Neural cell (in vitro differentiated cells): ENCODE measurements around the gene FOXF2. TPM values are rescaled to one million over a fixed set of nuclear protein-coding genes. Genes with fewer than 3 reads are reported as not detected.

ENCODE experiments used
- H2AFZ ChIP-seq: fragments of 200-600, 300-800 bp; sonication (generic), shearing (Covaris generic); 2 replicates; pipeline ENCODE4 v1.6.0; 2014; ENCODE audit warnings: low read depth, mild to moderate bottlenecking, antibody characterized with exemption, low read length, moderate library complexity
- H3F3A ChIP-seq: fragments of 200-600 bp; shearing (Covaris generic); 2 replicates; pipeline ENCODE4 v1.6.1; 2016; ENCODE audit warnings: mild to moderate bottlenecking, moderate library complexity, mixed read lengths, antibody characterized with exemption, low read length; ENCODE audit not compliant: insufficient read depth, poor library complexity, severe bottlenecking
- H3K27ac ChIP-seq: fragments of 200-600, 300-800 bp; sonication (generic), shearing (Covaris generic); 2 replicates; pipeline ENCODE4 v1.5.1; 2014; ENCODE audit warnings: mild to moderate bottlenecking, low read length, moderate library complexity
- H3K27me3 ChIP-seq: fragments of 300-800, 200-600 bp; sonication (generic), shearing (Covaris generic); 2 replicates; pipeline ENCODE4 v1.6.0; 2014; ENCODE audit warnings: mild to moderate bottlenecking, low read depth, low read length, moderate library complexity; ENCODE audit not compliant: insufficient read depth
- H3K36me3 ChIP-seq: fragments of 300-800, 200-600 bp; sonication (generic), shearing (Covaris generic); 2 replicates; pipeline ENCODE4 v1.5.1; 2014; ENCODE audit warnings: mild to moderate bottlenecking, antibody characterized with exemption, low read length, moderate library complexity; ENCODE audit not compliant: insufficient read depth
- H3K4me2 ChIP-seq: fragments of 300-800, 200-600 bp; sonication (generic), shearing (Covaris generic); 2 replicates; pipeline ENCODE4 v1.6.0; 2014; ENCODE audit warnings: mild to moderate bottlenecking, low read length
- H3K4me3 ChIP-seq: fragments of 300-800, 200-600 bp; sonication (generic), shearing (Covaris generic); 2 replicates; pipeline ENCODE4 v1.5.1; 2014; ENCODE audit warnings: mild to moderate bottlenecking, low read length, moderate library complexity
- H3K79me2 ChIP-seq: fragments of 200-600 bp; shearing (Covaris generic); replicated peaks from 2 replicates; pipeline ENCODE4 v1.6.0; 2014; ENCODE audit warnings: mild to moderate bottlenecking, low read length, moderate library complexity; ENCODE audit not compliant: insufficient read depth
- H3K9ac ChIP-seq: fragments of 300-800, 200-600 bp; sonication (generic), shearing (Covaris generic); 2 replicates; pipeline ENCODE4 v1.6.1; 2016; ENCODE audit warnings: mild to moderate bottlenecking, low read length, mixed read lengths
- H3K9me2 ChIP-seq: fragments of 200-600 bp; shearing (Covaris generic); 2 replicates; pipeline ENCODE4 v1.6.1; 2016; ENCODE audit warnings: mild to moderate bottlenecking, low read length, mixed read lengths; ENCODE audit not compliant: insufficient read depth
- H3K9me3 ChIP-seq: fragments of 200-600, 300-800 bp; sonication (generic), shearing (Covaris generic); 2 replicates; pipeline ENCODE4 v1.6.1; 2016; ENCODE audit warnings: mild to moderate bottlenecking, mixed run types, low read length, moderate library complexity, mixed read lengths
- H4K20me1 ChIP-seq: fragments of 200-600 bp; shearing (Covaris generic); 2 replicates; pipeline ENCODE4 v1.6.1; 2016; ENCODE audit warnings: mild to moderate bottlenecking, mixed run types; ENCODE audit not compliant: insufficient read depth
- CTCF ChIP-seq: fragments of 450-650 bp; IDR thresholded peaks from 2 replicates; pipeline ENCODE4 v1.5.1; 2014; ENCODE audit warnings: antibody characterized with exemption, mild to moderate bottlenecking, moderate library complexity; ENCODE audit not compliant: poor library complexity, severe bottlenecking
- EP300 ChIP-seq: fragments of 450-650 bp; conservative IDR thresholded peaks from 2 replicates; pipeline ENCODE4 v1.6.1; 2014; ENCODE audit warnings: antibody characterized with exemption, mild to moderate bottlenecking, moderate library complexity; ENCODE audit not compliant: poor library complexity, severe bottlenecking
- EZH2 ChIP-seq: fragments of 200-600, 300-800 bp; shearing (Covaris generic), sonication (generic); IDR thresholded peaks from 2 replicates; pipeline ENCODE4 v1.6.1; 2014; ENCODE audit warnings: antibody characterized with exemption, low read length, borderline replicate concordance, mild to moderate bottlenecking; ENCODE audit not compliant: insufficient read depth, poor library complexity, severe bottlenecking
- POLR2AphosphoS5 ChIP-seq: IDR thresholded peaks from 2 replicates; pipeline ENCODE4 v1.6.1; 2012
- TAF1 ChIP-seq: IDR thresholded peaks from 2 replicates; pipeline ENCODE4 v1.6.1; 2012; ENCODE audit warnings: low read depth
- polyA plus RNA-seq: library from polyadenylated mRNA; depleted of rRNA; stranded (reverse); fragments of >200 nt; gene quantifications from 2 replicates; pipeline ENCODE4 v1.2.3, GENCODE V29; 2014

Gene FOXF2
- polyA plus RNA-seq, 1 donor from 2014 or later: not detected

GRCh38 chr6:1378065-1379016 lies 11.0 kb upstream of the FOXF2 start:
- Histone ChIP-seq H3K9ac (no peak overlapping the region), H3K4me2 (no peak overlapping the region), H3K4me3 (peak overlapping the region; percentile 39), H3K36me3 (no peaks in the 10 kb centered on the region), H3K79me2 (no peaks in the 10 kb centered on the region), H3K27ac (no peak overlapping the region), H4K20me1 (no peaks in the 10 kb centered on the region), H2AFZ (no peak overlapping the region), H3K9me3 (peaks cover under 1% of the 10 kb centered on the region), H3F3A (no peaks in the 10 kb centered on the region), H3K27me3 (peaks cover 99% of the 10 kb centered on the region), H3K9me2 (no peaks in the 10 kb centered on the region)
- TF ChIP-seq EZH2: peak; percentile 98
- no peak for TF ChIP-seq POLR2AphosphoS5

- TF ChIP-seq EP300: no peak
- peak; percentile 50 for TF ChIP-seq EZH2
- peak; percentile 87 for TF ChIP-seq POLR2AphosphoS5
- TF ChIP-seq CTCF: no peak
- Histone ChIP-seq H3K9ac (no peak overlapping the region), H3K27ac (no peak overlapping the region), H3K9me3 (no peaks in the 10 kb centered on the region), H2AFZ (no peak overlapping the region), H3F3A (no peaks in the 10 kb centered on the region), H3K9me2 (no peaks in the 10 kb centered on the region), H4K20me1 (no peaks in the 10 kb centered on the region), H3K36me3 (no peaks in the 10 kb centered on the region), H3K4me2 (no peak overlapping the region), H3K79me2 (no peaks in the 10 kb centered on the region), H3K4me3 (no peak overlapping the region), H3K27me3 (peaks cover 99% of the 10 kb centered on the region)
These were observed 10.2 kb upstream of the FOXF2 start for GRCh38 chr6:1379017-1379787.

GRCh38 chr6:1379788-1380147 lies 9.6 kb upstream of the FOXF2 start:
- no peaks in the 10 kb centered on the region for H3K36me3 ChIP-seq
- H3K27me3 ChIP-seq: peaks cover 99% of the 10 kb centered on the region
- TF ChIP-seq TAF1 (no peak), EZH2 (peak; percentile 19)
- H3K79me2 ChIP-seq: no peaks in the 10 kb centered on the region
- H3K4me2 ChIP-seq: no peak overlapping the region
- H3K4me3 ChIP-seq: no peak overlapping the region
- no peaks in the 10 kb centered on the region for H4K20me1 ChIP-seq
- H3F3A ChIP-seq: no peaks in the 10 kb centered on the region
- no peak overlapping the region for H3K9ac ChIP-seq
- H3K27ac ChIP-seq: no peak overlapping the region
- no peak overlapping the region for H2AFZ ChIP-seq
- no peaks in the 10 kb centered on the region for H3K9me3 ChIP-seq
- H3K9me2 ChIP-seq: no peaks in the 10 kb centered on the region
